ENCODE data around the gene DNAJB4. TPM values are rescaled to one million over a fixed set of nuclear protein-coding genes. Genes with fewer than 3 reads are reported as not detected.
A peak's percentile ranks its signal among the peaks of the same experiment; 100 is the strongest.
"Not testable (repeated sequence)": the region's sequence is repeated elsewhere in the genome, so short reads cannot be mapped to it uniquely, and the experiment has no call there.

The DNAJB4 gene
- total and polyA plus RNA-seq, 3 donors from 2014 or later = 21.1 to 33.4 (median 24.7) TPM

- WGBS, 2 donors = 0 to 1% methylated on average over 47 to 53 of the region's 57 CpGs
- intact Hi-C loops (cut with DNase I; ENCODE audit: low total_unique reads) = no loop called here
- peaks cover 23% of the 10 kb centered on the region for H3K4me1 ChIP-seq
Observed at GRCh38 chr1:77978969-77979876, 25.5 kb upstream of the DNAJB4 start, which contains the start of gene FUBP1. FUBP1 (minus strand) TSS chr1:77979072; CDS start chr1:77979004, 68 bp downstream.

DNA sequence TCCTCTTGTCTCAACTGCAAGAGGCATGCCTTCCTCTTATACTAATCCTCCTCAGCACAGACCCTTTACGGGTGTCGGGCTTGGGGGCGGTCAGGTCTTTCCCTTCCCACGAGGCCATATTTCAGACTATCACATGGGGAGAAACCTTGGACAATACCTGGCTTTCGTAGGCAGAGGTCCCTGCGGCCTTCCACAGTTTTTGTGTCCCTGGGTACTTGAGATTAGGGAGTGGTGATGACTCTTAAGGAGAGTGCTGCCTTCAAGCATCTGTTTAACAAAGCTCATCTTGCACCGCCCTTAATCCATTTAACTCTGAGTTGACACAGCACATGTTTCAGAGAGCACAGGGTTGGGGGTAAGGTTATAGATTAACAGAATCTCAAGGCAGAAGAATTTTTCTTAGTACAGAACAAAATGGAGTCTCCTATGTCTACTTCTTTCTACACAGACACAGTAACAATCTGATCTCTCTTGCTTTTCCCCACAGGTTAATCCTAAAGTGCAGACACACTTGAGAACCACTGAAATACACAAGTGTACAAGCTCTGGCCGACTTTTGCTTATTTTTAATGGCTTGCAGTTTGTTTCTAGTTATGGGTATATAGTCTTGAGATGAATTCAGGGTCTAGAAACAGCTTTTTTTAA is 21.3 kb upstream of the DNAJB4 start:
- H3K27ac ChIP-seq = peak overlapping the region in 1 of 2 donors; percentile 17
- H3K9me3 ChIP-seq; H3K36me3 ChIP-seq (ENCODE audit: low read depth, missing control alignments); H3K27me3 ChIP-seq; intact Hi-C loops (cut with DNase I; ENCODE audit: low total_unique reads); H3K4me3 ChIP-seq; DNase-seq; H3K4me1 ChIP-seq: not testable (repeated sequence)
- 84 to 91% methylated on average over 8 of the region's 8 CpGs for WGBS, 2 donors

More at GRCh38 chr1:77978969-77979876, 25.5 kb upstream of the DNAJB4 start, which contains the start of gene FUBP1:
- H3K9me3 ChIP-seq = no peaks in the 10 kb centered on the region
- DNase-seq = peak; percentile 98
- peak within 1 kb of the TSS; percentile 98 to 99 for H3K27ac ChIP-seq
- no peaks in the 10 kb centered on the region for H3K27me3 ChIP-seq
- H3K36me3 ChIP-seq (ENCODE audit: low read depth, missing control alignments) = no peaks in the 10 kb centered on the region
- peak; percentile 57 to 81 (median 78) for TF ChIP-seq CTCF (IDR thresholded peaks at IDR 0.05)
- peak; percentile 43 for TF ChIP-seq POLR2A (IDR thresholded peaks at IDR 0.05)
- H3K4me3 ChIP-seq = peak within 1 kb of the TSS; percentile 90 to 93

- H3K27ac ChIP-seq = peak overlapping the region in 1 of 2 donors; percentile 17
- TF ChIP-seq CTCF (IDR thresholded peaks at IDR 0.05) (no peak), POLR2A (IDR thresholded peaks at IDR 0.05) (no peak)
- no peaks in the 10 kb centered on the region for H3K36me3 ChIP-seq (ENCODE audit: low read depth, missing control alignments)
- H3K9me3 ChIP-seq = no peaks in the 10 kb centered on the region
- H3K4me1 ChIP-seq = no peaks in the 10 kb centered on the region
- intact Hi-C loops (cut with DNase I; ENCODE audit: low total_unique reads) = no loop called here
- no peak for DNase-seq
- no peak overlapping the region for H3K4me3 ChIP-seq
- no peaks in the 10 kb centered on the region for H3K27me3 ChIP-seq
Observed at GRCh38 chr1:77983997-77984355, 20.8 kb upstream of the DNAJB4 start.

GRCh38 chr1:77984629-77985028 is 20.1 kb upstream of the DNAJB4 start:
- no peak for TF ChIP-seq POLR2A (IDR thresholded peaks at IDR 0.05)
- TF ChIP-seq CTCF (IDR thresholded peaks at IDR 0.05) = no peak
- no peaks in the 10 kb centered on the region for H3K4me1 ChIP-seq
- intact Hi-C loops (cut with DNase I; ENCODE audit: low total_unique reads) = no loop called here
- WGBS, 2 donors = 59 to 63% methylated on average over 4 of the region's 4 CpGs
- H3K36me3 ChIP-seq (ENCODE audit: low read depth, missing control alignments) = no peaks in the 10 kb centered on the region
- H3K27me3 ChIP-seq = no peaks in the 10 kb centered on the region
- DNase-seq = no peak
- no peaks in the 10 kb centered on the region for H3K9me3 ChIP-seq
- no peak overlapping the region for H3K4me3 ChIP-seq
- H3K27ac ChIP-seq = peak overlapping the region in 1 of 2 donors; percentile 17

DNA sequence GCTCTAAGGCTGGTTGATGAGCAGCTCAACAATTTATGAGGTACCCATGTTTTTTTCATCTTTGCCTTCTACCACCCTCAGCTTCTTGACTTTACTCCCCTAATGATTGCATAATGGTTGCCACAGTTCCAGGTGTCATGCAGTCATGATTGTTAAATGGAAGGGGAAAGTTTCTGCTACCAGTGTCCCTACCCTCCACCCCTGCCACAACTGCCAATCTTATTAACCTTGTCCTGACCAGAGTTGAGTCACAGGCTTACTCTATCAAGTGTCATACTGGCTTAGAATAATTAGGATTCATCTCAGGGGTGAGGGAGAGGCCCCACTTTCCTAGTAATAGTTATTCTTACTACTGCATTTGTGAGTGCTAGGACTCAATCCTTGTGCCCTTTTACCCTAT is 17.9 kb upstream of the DNAJB4 start:
- H3K27ac ChIP-seq = no peak overlapping the region
- H3K36me3 ChIP-seq (ENCODE audit: low read depth, missing control alignments) = no peaks in the 10 kb centered on the region
- TF ChIP-seq POLR2A (IDR thresholded peaks at IDR 0.05) (no peak), CTCF (IDR thresholded peaks at IDR 0.05) (no peak)
- intact Hi-C loops (cut with DNase I; ENCODE audit: low total_unique reads) = no loop called here
- H3K27me3 ChIP-seq = no peaks in the 10 kb centered on the region
- no peaks in the 10 kb centered on the region for H3K4me1 ChIP-seq
- H3K9me3 ChIP-seq = no peaks in the 10 kb centered on the region
- DNase-seq = no peak
- no peak overlapping the region for H3K4me3 ChIP-seq

Measured in testis (tissue), 3 donors.